AG04450 (cell line): ENCODE results near the gene APMAP. TPM values are rescaled to one million over a fixed set of nuclear protein-coding genes. Genes with fewer than 3 reads are reported as not detected.

Source experiments
- CTCF ChIA-PET: fragments of 300-600, 350-600 bp; formaldehyde crosslinking; extraction: SDS; loops from one replicate; lab custom pipeline; 2022; ENCODE audit warnings: antibody characterized with exemption, inconsistent platforms; lab: Charles Lee
- POLR2A ChIA-PET: fragments of 350-600 bp; formaldehyde crosslinking; extraction: SDS; loops from one replicate; lab custom pipeline; 2021; ENCODE audit warnings: antibody characterized with exemption, inconsistent platforms; lab: Yijun Ruan, JAX
- DNase-seq: peaks from one replicate; pipeline ENCODE4 v3.0.0-alpha.2; 2011; ENCODE audit warnings: low read depth, low spot score
- H3K27ac ChIP-seq: one replicate; pipeline ENCODE4 v1.5.1; 2012; ENCODE audit warnings: low read depth, low read length, control low read depth
- H3K27me3 ChIP-seq: one replicate; pipeline ENCODE4 v1.6.0; 2012; ENCODE audit warnings: low read length; ENCODE audit not compliant: control insufficient read depth, insufficient read depth
- H3K4me3 ChIP-seq: 2 replicates; pipeline ENCODE4 v1.5.1; 2011; ENCODE audit warnings: mild to moderate bottlenecking, low read depth, low read length, control low read depth
- H3K9me3 ChIP-seq: 2 replicates; pipeline ENCODE4 v1.5.1; 2012; ENCODE audit warnings: low read length; ENCODE audit not compliant: control insufficient read depth, insufficient read depth
- polyA plus RNA-seq: library from polyadenylated mRNA; depleted of rRNA; stranded (reverse); fragments of >200 nt; gene quantifications from 2 replicates; pipeline ENCODE4 v1.2.3, GENCODE V29; 2011
- TF ChIP-seq, protein P1 (sequence below): IDR thresholded peaks from 2 replicates; pipeline ENCODE4 v1.5.1; 2011; ENCODE audit warnings: low read depth, low read length, control low read depth, inconsistent platforms

The APMAP gene
- polyA plus RNA-seq, 1 experiment, result 94.5 TPM

DNA sequence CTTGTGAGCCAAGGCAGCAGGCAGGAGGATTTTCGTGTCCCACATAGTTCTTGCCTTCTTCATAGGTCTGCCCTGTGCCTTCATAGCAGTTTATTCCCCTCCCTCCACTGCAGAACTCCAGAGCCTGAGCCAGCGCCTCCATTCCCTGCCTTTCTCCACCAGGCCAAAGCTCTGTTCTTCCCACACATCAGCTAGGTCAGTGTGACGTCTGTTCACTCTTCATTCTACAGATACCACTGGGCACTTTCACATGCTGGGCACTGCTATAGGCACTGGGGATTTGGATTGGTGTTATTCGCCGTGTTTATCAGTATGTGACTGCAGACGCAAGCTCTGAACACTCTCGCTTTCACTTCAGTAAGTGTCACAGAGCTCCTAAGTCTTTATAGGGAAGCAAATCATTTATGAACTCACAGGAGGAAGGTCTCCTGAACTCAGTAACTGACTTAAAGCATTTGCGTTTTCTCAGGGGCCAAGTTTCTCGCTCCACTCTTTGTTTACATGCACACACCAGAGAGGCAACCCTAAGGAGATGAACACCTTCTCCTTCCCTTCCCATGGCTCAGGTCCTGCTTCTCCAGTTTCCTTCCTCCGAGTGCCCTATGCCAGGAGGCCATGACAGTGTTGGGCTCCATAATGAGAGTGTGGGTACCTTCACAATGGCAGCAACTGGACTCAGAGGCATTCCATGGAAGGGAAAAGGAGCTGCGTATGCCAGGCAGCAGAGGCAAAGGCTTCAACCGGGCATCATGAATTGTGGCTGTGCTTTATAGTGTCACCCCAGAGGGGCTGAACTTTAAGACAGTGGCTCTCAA lies 6.3 kb upstream of the APMAP start:
- Histone ChIP-seq H3K27me3 (peaks cover 16% of the 10 kb centered on the region), H3K4me3 (no peak overlapping the region), H3K27ac (no peak overlapping the region), H3K9me3 (no peaks in the 10 kb centered on the region)
- TF ChIP-seq, protein P1, sequence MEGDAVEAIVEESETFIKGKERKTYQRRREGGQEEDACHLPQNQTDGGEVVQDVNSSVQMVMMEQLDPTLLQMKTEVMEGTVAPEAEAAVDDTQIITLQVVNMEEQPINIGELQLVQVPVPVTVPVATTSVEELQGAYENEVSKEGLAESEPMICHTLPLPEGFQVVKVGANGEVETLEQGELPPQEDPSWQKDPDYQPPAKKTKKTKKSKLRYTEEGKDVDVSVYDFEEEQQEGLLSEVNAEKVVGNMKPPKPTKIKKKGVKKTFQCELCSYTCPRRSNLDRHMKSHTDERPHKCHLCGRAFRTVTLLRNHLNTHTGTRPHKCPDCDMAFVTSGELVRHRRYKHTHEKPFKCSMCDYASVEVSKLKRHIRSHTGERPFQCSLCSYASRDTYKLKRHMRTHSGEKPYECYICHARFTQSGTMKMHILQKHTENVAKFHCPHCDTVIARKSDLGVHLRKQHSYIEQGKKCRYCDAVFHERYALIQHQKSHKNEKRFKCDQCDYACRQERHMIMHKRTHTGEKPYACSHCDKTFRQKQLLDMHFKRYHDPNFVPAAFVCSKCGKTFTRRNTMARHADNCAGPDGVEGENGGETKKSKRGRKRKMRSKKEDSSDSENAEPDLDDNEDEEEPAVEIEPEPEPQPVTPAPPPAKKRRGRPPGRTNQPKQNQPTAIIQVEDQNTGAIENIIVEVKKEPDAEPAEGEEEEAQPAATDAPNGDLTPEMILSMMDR, result no peak
- POLR2A ChIA-PET, result no interaction called here
- CTCF ChIA-PET, result interaction anchor here (0.7 to 7.9 kb wide), 2 partner anchors 64 to 191 kb away, joined by 3 to 147 read pairs; no protein-coding TSS in a partner anchor
- DNase-seq, result no peak

DNA sequence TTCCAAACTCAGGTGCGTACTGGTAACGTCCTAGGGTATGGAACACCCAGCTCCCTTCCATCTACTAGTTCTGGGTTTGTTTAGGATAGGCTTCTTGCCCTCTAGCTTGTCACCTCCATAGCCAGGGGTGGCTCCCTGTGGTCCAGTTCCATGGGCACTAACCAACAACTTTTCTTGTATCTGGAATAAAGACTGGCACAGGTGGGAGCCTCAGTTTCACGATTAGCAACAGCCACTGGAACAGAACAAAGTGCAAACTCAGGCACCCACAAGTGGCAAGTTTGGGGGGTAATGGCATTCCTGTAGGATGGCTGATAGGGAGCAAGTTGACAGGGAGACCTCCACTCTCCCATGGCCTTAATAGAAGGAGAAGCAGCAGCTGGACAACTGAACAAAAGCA lies 5.6 kb upstream of the APMAP start:
- CTCF ChIA-PET, result interaction anchor here (1.1 to 7.9 kb wide), 2 partner anchors 64 to 180 kb away, joined by 3 to 147 read pairs; no protein-coding TSS in a partner anchor
- POLR2A ChIA-PET, result no interaction called here
- TF ChIP-seq, protein P1, result no peak

DNA sequence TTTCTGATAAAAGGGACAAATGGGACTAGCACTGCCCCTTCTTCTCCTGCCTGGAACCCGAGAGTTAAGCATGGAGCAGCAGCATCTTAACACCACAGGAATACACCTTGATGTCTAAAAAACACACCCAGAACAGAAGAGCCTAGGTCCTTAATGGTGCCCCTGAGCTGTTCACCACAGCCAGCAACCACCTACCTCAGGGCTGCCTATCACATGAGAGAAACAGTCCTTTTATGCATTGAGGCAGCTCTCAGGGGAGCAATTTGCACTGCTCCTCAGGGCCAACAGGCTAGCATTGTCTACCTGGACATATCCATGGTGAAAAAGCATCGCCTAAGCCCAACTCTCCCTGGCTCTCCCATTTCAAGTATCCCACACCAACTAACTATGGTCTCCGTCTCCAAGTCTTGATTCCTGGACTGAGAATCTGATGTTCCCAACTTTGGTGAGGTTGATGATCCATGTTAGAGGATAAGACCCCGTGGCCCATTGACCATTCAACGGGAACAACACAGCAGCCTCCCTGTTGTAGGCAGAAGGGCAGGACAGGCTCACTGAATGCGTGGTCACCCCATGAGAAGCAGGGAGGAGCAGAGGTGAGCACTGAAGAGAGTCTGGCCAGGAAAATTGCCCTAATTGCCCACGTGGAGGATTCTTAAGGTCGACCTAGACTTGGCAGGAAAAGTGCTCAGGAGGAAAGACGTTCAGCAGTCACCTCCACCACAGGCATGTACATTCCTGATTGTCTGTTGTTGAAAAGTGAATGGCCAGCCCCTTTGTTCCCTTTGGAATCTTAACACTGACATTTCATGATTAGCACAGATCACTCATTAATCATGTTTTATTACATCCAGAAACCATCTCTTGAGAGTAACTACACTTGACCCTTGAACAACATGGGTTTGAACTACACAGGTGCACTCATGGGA lies 4.2 kb upstream of the APMAP start:
- H3K27ac ChIP-seq, result no peak overlapping the region
- no peak overlapping the region for H3K4me3 ChIP-seq
- TF ChIP-seq, protein P1, result no peak
- no peak for DNase-seq
- peaks cover 16% of the 10 kb centered on the region for H3K27me3 ChIP-seq
- H3K9me3 ChIP-seq, result no peaks in the 10 kb centered on the region; the same call in 1 of the 2 replicates
- ChIA-PET POLR2A (no interaction called here), CTCF (interaction anchor here (0.7 to 7.9 kb wide), 6 partner anchors 12 to 402 kb away, joined by 3 to 147 read pairs (median 5); no protein-coding TSS in a partner anchor)

More for the DNA sequence above, 5.6 kb upstream of the APMAP start:
- H3K27ac ChIP-seq, result no peak overlapping the region
- no peaks in the 10 kb centered on the region for H3K9me3 ChIP-seq
- DNase-seq, result no peak
- no peak overlapping the region for H3K4me3 ChIP-seq
- peaks cover 16% of the 10 kb centered on the region for H3K27me3 ChIP-seq

DNA sequence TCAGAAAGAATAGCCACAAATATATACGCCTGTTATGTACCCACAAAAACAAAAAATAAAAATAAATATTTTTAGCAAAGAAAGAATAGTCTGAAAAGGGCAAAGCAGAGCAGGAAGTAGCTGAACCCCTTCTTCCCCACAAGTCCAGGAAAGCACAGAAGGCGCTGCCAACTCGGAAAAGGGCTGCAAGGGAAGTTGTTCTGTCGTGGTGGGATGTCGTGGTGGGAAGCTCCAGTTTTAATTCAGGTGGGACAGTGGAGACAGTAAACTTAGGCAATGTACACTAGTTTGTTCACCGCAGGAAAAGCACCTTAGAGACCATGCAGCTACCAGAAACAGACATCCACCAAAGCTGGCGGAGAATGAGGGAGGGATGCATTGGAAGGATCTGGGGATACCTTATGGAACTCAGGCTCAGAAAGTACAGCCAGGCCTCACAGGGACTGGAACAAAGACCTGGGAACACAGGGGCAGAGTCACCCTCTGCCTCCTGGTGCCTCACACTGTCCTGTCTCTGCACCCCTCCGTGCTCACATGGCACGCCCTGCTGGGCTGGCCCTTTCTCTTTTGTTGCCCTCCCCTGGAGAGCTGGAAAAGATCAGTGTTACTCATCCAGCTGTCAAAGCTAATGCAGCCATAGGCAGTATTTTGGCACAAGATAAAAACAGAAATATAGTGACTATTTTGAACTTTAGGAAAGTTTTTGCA lies 3.3 kb upstream of the APMAP start:
- Histone ChIP-seq H3K9me3 (no peaks in the 10 kb centered on the region; the same call in 1 of the 2 replicates), H3K27ac (no peak overlapping the region), H3K27me3 (peaks cover 16% of the 10 kb centered on the region), H3K4me3 (no peak overlapping the region)
- POLR2A ChIA-PET, result no interaction called here
- no peak for DNase-seq
- CTCF ChIA-PET, result interaction anchor here (0.6 to 7.9 kb wide), 9 partner anchors 8 to 403 kb away, joined by 3 to 147 read pairs (median 4); no protein-coding TSS in a partner anchor
- TF ChIP-seq, protein P1, result no peak
